Measurements from ENCODE around the gene NCS1.

The NCS1 gene

GRCh38 chr9:130196643-130197042 is 24.4 kb downstream of the NCS1 start:
- DNase-seq = peak; percentile 58

- no peak for DNase-seq
Observed at GRCh38 chr9:130197386-130197785, 25.2 kb downstream of the NCS1 start.

- no peak for DNase-seq
Observed at GRCh38 chr9:130197888-130198287, 25.7 kb downstream of the NCS1 start.

- DNase-seq = no peak
Observed at GRCh38 chr9:130198501-130199179, 26.4 kb downstream of the NCS1 start.

- no peak for DNase-seq
Observed at GRCh38 chr9:130199605-130200004, 27.4 kb downstream of the NCS1 start.

- DNase-seq = no peak
Observed at GRCh38 chr9:130200038-130200849, 28.0 kb downstream of the NCS1 start.

- no peak for DNase-seq
Observed at GRCh38 chr9:130201399-130201873, 29.2 kb downstream of the NCS1 start.

GRCh38 chr9:130201974-130202373 is 29.8 kb downstream of the NCS1 start:
- DNase-seq = no peak

GRCh38 chr9:130204341-130204740 is 32.1 kb downstream of the NCS1 start:
- no peak for DNase-seq

- no peak for DNase-seq
Observed at GRCh38 chr9:130204959-130205358, 32.8 kb downstream of the NCS1 start.

- no peak for DNase-seq
Observed at GRCh38 chr9:130205912-130206311, 33.7 kb downstream of the NCS1 start.

- no peak for DNase-seq
Observed at GRCh38 chr9:130206579-130206978, 34.4 kb downstream of the NCS1 start.

- no peak for DNase-seq
Observed at GRCh38 chr9:130207241-130207992, 35.2 kb downstream of the NCS1 start.

- no peak for DNase-seq
Observed at GRCh38 chr9:130208600-130209347, 36.6 kb downstream of the NCS1 start.

GRCh38 chr9:130209422-130209821 is 37.2 kb downstream of the NCS1 start:
- no peak for DNase-seq

GRCh38 chr9:130211548-130212226 is 39.5 kb downstream of the NCS1 start:
- DNase-seq = no peak

- no peak for DNase-seq
Observed at GRCh38 chr9:130212543-130213297, 40.5 kb downstream of the NCS1 start.

GRCh38 chr9:130213911-130214761 is 41.9 kb downstream of the NCS1 start:
- no peak for DNase-seq

GRCh38 chr9:130214776-130215340 is 42.7 kb downstream of the NCS1 start:
- no peak for DNase-seq
